HG02678 (cell line): ENCODE data around the gene HSPB6.

ENCODE experiments used
- ATAC-seq: cut with Tn5 transposase; IDR thresholded peaks from one replicate; pipeline ENCODE4 v1.9.1; 2021; ENCODE audit warnings: mild to moderate bottlenecking, moderate library complexity; ENCODE audit not compliant: unreplicated experiment

HSPB6 gene

DNA sequence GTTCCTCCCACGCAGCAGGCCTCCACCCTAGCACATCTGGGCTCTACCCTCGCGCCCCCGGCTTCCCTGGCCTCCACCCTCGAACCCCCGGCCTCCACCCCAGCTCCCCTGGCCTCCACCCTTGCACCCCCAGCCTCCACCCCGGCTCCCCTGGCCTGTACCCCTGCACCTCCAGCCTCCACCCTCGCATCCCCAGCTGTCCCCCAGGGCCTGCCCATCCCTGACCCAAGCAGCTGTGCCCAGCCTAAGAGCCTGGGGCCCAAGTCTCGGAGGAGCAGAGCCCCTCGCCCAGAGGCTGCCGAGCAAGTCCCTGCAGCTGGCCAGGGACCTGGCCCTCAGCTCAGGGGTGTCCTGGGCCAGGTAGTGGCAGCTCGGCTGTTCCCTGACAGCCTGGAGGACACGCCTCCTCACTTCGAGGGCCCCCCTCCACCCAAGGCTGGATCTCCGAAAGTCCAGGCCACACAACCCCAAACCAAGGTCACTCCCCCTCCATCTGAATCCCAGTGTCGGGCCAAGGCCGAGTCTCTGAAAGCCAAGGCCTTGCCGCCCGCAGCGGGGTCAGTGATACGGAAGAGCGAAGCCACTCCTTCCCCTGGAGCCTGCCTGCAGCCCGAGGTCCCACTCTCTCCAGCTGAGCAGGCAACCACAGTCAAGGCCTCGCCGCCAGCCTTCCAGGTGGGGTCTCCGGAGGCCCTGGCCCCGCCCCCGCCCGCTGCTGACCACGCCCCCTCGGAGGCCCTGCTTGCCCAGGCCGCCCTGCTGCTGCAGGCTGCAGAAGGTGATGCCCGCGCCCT, 10.7 kb upstream of the HSPB6 start:
- no peak for ATAC-seq

DNA sequence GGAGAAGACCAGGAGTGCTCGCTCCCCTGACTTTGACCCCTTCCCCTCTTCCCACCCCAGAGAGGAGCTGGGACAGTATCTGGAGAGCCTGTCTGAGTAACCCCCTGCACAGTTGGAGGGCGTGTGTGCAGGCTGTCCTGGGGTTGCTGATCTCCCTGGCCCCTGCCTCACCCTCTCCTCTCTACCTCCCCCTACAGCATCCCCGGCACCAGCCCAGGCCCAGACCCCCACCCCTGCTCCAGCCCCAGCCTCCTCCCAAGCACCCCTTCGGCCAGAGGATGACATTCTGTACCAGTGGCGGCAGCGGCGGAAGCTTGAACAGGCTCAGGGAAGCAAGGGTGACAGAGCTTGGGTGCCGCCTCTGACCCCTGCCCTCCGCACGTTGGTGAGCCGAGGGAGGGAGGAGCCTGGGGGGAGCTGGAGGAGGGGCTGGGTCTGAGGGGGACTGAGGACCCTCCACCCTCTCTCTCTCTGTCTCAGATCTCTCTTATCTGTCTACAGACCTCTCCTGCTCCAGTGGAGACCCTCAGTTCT, 9.8 kb upstream of the HSPB6 start:
- no peak for ATAC-seq

DNA sequence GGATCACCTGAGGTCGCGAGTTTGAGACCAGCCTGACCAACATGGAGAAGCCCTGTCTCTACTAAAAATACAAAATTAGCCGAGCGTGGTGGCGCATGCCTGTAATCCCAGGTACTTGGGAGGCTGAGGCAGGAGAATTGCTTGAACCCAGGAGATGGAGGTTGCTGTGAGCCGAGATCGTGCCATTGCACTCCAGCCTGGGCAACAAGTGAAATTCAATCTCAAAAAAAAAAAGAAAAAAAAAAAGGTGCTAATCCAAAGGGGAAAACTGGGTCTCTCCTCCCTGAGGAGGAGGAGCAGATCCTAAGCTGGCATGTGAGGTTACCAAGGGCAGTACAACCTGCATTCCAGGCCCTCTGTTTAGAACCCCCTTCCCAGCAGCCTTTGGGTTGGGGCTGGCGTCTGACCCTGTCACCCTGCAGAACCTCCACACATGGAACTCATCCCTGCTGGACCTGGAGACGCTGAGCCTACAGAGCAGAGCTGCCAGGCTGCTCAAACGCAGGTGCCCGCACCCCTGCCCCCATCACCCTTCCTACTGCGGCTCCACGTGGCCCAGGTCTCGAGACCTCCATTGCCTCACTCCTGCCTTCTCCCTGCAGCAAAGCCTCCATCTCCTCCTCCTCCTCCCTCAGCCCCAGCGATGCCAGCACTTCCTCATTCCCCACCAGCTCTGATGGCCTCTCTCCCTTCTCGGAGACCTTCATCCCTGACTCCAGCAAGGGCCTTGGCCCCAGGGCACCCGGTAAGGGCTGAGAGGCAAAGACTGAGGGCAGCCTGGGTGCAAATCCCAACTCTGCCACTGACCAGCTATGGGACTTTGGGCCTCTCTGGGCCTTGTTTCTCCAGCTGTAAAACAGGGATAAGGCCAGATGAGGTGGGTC, 7.8 kb upstream of the HSPB6 start:
- no peak for ATAC-seq

DNA sequence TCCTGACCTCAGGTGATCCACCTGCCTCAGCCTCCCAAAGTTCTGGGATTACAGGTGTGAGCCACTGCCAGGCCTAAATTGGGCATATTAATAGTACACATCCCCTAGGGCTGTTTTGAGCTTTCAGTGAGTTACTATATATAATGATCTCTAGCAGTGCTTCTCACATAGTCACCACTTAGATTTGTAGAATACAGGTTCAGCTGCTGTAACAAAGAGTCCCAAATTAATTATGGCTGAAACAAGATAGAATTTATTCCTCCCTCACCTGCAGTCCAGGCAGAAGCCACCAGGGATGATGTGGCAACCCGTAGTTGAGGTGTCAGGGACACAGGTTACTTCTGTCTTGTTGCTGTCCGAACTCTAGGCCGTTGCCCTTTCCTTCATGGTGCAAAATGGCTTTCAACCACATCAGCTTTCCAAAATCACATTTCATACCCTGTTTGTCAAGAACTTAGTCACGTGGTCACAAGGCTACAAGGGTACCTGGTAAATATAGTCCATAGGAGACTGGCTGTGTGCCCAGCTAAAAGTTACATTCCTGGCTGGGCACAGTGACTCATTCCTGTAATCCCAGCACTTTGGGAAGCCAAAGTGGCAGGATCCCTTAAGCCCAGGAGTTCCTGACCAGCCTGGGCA, 4.0 kb upstream of the HSPB6 start:
- no peak for ATAC-seq

DNA sequence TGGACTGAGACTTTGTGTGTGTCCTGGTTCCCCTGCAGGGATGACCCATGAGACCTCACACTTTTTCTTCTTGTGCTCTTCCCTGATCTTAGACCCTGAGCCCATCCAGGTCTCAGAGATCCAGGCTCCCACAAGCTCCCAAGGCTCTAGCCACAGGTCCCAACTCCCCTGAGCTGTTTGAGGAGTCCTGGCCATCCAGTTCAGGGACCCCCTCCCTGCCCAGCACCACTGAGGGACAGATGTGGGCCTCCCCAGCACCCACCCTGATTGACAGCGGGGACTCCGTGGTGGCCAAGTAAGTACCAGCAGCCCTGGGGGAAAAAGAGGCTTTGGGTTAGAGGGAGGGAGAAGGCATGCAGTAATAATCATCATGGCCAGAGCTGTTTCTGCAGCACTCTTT, 2.9 kb upstream of the HSPB6 start:
- no peak for ATAC-seq

DNA sequence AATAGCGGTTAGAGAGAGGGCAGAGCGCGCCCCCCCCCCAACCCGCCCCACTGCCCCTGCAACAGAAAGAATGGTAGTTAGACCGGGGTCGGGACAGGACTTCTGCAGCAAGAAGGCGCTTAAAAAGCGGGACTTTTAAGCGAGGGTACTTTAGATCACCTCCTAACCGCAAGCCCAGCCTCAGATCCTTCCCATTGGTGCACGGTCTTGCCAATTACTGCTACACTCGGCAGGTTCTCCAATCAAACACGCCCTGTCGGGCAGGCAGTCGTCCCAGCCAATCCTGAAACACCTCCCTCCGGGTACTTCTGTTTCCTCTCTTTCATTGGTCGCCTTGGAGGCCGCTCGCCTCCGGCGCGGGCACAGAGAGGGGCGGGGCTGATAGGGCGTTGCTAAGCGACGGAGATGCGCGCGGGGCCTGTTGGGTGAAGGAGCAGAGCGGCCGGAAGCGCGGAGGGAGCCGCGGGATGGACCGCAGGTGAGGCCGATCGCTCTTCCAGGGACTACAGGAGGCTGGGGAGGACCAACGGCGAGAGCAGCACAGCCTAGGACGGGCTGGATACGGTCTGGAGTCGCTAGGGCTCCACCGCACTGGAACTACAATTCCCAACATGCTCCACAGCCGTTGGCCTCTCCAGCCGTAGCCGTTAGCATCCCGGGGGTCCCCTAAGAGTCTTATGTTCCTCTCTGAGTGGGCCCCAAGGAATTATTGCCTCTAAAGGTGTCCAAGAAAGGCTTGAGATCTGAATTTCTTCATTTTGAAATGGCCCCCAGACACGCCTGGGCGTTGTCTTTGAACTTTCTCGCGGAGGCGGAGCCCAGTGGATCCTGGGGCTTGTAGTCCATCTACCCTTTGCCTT, 1.1 kb upstream of the HSPB6 start, which contains the start of gene PROSER3:
Gene PROSER3 (plus strand): TSS at position 428 of the 860 bp plus-strand sequence. CDS start 40 bp downstream, at position 468.
- peak; percentile 97 for ATAC-seq

DNA sequence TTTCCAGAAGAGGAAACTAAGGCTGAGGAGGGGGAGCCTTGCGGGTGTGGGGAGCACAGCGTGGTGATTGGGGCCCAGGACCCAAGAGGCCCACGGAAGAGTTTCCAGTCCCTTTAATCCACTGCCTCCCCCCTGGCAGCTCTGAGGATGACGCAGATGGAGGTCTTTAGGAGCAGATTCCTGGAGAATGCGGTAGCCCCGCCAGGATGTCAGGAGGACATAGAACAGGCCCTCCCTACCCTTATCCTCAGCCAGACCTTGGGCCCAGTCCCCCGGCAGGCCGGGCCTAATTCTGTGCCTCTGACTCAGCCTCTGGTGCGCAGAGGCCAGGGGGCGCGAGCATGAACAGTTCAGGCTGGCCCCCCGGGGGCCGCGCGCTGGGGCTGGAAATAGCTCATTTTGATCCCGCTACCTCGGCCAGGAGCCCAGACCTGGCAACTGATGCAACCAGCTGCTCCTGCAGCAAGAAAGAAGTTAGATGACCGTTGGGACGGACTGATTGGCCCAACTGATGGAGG, 461 bp upstream of the HSPB6 start:
- no peak for ATAC-seq

DNA sequence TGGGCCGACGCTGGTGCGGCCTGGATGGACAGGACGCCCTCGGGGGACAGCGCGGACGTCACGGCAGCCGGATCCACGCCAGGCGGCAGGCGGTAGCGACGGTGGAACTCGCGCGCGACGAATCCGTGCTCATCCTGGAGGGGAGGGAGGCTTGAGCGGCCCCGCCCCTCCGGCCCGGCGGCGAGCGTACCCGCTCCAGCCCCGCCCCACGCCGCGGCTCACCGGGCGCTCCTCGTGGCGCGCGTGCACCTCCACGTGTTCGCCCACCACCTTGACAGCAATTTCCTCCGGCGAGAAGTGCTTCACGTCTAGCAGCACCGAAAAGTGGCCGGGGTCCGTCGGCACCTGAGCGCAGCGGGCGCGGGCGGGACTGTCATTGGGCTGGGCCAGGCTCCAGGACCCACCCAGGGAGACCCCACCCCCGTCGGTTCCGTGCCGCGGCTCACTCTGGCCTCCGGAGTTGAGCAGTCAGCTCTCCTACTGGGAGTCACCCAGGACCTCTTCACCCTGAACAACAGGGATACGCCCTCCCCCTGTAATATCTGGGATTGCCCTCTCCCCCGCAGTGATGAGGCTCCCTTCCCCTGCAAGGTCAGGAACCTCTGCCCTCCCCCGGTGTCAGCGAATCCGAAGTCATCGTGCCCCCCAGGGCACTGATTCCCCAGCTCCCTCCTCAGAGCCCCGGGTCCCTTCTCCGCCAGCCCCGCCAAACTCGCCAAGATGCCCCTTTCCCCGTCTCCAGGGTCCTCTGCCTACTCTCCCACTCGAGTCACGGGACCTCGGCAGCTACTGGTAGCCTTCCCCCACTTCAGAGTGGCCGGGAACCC, 1.1 kb downstream of the HSPB6 start:
- ATAC-seq, result no peak

DNA sequence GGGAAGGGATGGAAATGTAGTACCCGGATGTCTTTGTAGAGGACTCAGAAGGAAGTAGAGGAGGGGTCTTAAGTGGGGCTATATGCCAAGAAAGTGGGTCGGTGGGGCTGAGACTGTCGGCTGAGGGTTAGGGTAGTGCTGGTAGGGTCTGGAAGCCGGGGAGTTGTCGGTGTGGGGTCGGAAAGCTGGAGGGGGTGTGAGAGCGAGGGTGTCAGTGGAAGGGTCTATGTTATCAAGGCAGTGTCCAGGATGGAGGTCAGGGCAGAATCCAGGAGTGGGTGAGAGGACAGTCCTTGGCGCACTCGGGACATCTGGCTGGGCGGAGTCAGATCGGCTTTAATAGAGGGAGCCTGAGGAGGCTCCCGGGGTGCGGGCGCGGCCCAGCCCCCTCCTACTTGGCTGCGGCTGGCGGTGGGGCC, 1.7 kb downstream of the HSPB6 start:
- no peak for ATAC-seq

DNA sequence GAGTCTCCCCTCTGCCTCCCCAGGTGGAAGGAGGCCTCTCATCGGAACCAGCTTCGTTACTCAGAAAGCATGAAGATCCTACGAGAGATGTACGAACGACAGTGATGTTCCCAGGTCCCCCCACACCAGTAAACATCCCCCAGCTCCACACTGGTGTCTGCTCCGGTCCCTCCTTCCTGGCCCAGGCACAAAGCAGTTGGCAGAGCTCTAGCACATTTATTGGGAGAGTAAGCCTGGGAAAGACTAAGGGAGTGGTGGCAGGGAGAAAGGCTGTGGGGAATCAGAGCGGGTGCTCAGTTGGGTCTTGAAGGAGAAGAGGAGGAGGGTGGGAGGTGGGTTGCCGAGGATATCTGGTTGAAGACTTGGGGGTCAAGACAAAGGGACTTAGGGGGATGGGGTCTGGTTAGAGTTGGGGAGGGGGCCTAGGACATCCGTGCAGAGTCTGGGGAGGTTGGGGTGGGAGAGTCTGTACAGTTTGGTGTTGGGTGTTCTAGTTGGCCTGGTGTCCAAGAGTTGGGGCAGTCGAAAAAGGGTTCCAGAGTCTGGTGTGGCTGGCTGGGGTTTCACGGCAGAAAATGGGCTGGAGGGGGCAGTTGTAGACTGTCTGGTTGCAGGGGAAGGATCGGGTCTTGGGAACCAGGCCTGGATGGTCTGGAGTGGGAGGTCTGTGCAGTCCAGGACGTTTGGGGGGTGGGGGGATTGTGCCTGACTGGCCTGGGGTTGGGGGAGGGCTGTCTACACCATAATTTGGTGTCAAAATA, 2.3 kb downstream of the HSPB6 start:
- no peak for ATAC-seq

DNA sequence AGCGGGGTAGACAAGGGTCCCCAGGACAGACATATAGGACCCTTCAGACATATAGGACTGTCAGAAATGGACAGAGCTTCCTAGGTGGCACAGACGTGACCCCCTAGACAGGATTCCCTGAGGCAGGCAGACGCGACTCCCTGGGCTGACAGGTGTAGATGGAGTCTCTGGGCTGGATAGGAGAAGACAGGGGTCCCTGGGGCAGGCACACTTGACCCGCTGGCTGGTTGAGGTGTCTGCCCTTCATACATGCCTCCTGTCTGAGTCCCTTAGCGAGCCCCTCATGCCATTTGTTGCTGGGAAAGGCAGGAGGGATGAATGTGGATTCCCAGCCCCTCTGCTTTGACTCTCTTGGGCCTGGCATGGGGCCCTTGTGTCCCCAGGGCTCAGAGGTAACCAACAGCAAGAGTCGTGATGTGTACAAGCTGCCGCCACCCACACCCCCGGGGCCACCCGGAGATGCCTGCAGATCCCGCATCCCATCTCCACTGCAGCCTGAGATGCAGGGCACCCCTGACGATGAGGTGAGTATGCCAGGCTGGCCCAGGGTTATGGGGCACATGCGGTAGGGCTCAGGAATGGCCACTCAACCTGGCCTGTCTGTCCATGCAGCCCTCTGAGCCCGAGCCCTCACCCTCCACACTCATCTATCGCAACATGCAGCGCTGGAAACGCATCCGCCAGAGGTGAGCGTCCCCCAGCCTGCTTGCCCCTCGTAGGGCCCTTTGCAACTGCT, 3.0 kb downstream of the HSPB6 start:
- ATAC-seq, result no peak

DNA sequence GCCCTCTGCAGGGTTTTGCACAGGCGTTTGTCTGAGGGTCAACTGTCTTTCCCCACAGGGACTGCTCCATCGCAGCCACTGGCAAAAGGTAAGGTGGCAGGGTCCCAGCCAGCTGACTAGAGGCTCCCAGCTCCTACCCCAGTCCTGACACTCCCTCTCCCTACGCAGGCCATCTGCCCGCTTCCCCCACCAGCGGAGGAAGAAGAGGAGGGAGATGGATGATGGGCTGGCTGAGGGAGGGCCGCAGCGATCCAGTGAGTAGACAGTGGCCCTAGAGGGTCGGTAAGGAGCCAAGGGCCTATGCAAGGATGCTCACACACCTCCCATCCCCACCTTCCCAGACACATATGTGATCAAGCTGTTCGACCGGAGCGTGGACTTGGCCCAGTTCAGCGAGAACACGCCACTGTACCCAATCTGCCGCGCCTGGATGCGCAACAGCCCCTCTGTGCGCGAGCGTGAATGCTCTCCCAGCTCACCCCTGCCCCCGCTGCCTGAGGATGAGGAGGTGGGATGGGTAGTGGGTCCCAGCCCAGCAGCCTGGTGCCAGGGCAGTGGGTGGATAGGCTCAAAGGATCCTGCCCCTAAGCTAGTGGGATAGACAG, 4.0 kb downstream of the HSPB6 start:
- no peak for ATAC-seq

DNA sequence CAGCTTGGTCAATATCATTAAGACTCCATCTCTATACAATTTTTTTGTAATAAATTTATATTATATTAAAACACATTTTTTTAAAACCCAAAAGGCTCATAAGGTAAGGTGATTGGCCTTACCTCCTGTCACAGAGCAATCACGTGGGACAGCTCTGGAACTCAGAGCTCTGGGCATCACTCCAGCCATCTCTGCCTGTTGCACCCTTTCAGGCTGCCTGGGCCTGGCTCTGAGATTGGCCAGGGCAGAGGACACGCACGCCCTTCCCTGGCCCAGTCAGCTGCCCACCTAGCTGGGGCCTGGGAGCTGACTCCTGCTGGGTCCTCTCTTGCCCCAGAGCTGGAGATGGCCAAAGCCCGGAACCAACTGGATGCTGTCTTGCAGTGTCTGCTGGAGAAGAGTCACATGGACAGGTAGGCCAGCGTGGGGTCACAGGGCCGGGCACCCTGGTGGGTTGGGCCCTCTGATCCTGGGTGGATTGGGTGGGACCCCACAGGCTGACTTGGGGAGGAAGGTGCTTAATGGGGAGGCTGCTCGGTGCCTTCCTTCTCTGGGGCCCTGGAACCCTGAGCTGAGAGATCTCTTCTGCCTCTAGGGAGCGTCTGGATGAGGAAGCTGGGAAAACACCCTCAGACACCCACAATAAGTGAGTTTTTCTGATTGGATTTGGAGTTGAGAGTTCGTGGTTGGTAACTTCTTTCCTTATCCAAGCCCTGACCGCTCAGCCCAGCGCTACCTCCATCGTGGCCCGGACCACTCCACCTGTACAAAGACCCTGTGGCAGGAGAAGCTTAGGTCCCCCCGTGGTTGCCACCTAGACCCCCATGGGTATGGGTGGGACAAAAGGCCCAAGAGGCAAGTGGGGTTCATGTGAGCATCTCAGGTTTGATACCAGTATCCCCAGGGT, 4.7 kb downstream of the HSPB6 start:
- ATAC-seq, result no peak

DNA sequence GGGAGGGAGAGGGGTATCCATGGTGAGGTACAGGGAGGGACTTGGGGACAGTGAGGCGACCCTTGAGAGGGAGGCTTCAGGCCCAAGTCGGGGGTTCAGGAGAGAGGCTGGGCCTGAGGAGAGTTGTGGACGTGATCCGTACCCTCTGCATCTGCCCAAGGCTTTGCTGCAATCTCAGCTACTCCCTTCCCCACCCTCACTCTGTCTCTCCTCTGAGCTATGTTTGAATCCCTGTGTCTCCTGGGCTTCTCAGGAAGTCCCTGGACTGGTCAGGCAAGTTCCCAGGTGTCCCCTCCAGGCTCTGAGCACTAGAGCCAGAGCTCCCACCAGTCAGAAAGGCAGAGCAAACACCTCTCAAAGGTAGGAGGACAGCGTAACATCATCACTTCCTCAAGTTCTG, 6.7 kb downstream of the HSPB6 start:
- ATAC-seq, result no peak

DNA sequence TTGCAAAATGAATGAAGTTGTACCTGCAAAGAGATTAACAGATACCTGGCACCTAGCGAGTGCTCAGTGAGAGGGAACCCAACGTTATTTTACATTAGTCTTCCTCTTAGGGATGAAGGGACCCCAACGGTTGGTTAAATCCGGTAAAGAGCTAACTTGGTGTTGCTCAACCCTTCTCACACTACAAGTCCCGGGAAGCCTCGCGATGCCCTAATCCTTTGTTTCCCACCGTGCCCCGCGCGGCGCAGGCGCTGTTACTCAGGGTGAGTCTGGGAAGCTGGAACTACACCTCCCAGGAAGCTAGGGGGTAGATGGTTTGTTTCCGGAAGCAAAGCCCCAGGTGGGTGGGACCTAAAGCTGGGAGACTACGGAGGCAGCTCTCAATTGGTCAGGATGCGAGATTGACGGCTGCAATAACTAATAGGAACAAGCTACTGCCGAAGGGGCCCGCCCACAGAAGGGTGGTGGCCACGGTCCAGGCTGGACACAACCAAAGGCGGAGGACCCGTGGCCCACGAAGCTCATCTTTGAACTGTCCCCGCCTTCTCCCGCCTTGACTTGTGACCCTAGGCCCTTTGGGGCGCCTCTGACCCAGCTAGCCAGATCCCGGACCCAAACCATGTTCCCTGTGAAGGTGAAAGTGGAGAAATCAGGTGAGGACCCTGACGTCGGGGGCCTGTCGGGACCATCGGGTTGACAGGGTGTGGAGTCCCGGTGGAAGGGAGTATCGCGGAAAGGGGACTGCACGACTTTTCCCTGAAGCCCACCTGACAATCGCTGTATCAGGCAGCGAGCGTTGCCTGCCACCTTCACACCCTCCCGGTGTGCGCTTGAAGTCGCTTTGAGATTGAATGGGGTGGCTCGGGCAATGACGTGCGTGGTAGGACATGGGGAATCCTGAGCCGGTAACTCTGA, 8.5 kb downstream of the HSPB6 start, which contains the start of gene LIN37:
Gene LIN37 (plus strand): TSS at position 471 of the 915 bp plus-strand sequence. CDS start 149 bp downstream, at position 620.
- ATAC-seq, result peak; percentile 80
